UCSD-AML1 (cell line): ENCODE data around the gene MTMR11.

Source experiments
- DNase-seq: peaks from one replicate; lab custom pipeline; 2025; ENCODE audit not compliant: unreplicated experiment; lab: John Stamatoyannopoulos, UW

The MTMR11 gene

GRCh38 chr1:149937759-149938158 lies 1.1 kb upstream of the MTMR11 start:
- no peak for DNase-seq

- no peak for DNase-seq
Measured at GRCh38 chr1:149936992-149937705, 470 bp upstream of the MTMR11 start.

- DNase-seq = no peak
Measured at GRCh38 chr1:149934356-149934755, 2.3 kb downstream of the MTMR11 start.

- DNase-seq = no peak
Measured at GRCh38 chr1:149933208-149933607, 3.5 kb downstream of the MTMR11 start.

GRCh38 chr1:149932474-149932873 lies 4.2 kb downstream of the MTMR11 start:
- no peak for DNase-seq

GRCh38 chr1:149931212-149931790 lies 5.4 kb downstream of the MTMR11 start:
- DNase-seq = no peak

- no peak for DNase-seq
Measured at GRCh38 chr1:149929856-149930255, 6.8 kb downstream of the MTMR11 start.

GRCh38 chr1:149928401-149928724 lies 8.3 kb downstream of the MTMR11 start:
- no peak for DNase-seq

- DNase-seq = peak; percentile 94
Measured at GRCh38 chr1:149927563-149928400, 8.9 kb downstream of the MTMR11 start, which contains the start of gene SF3B4. Gene SF3B4 (minus strand): TSS chr1:149927803. CDS start chr1:149927759, 44 bp downstream.

- no peak for DNase-seq
Measured at GRCh38 chr1:149927056-149927562, 9.6 kb downstream of the MTMR11 start.

GRCh38 chr1:149926296-149926695 lies 10.4 kb downstream of the MTMR11 start:
- no peak for DNase-seq

GRCh38 chr1:149925751-149926150 lies 10.9 kb downstream of the MTMR11 start:
- no peak for DNase-seq

- DNase-seq = no peak
Measured at GRCh38 chr1:149925345-149925744, 11.3 kb downstream of the MTMR11 start.

- DNase-seq = no peak
Measured at GRCh38 chr1:149923626-149924025, 13.1 kb downstream of the MTMR11 start.

GRCh38 chr1:149917571-149918144 lies 19.0 kb downstream of the MTMR11 start, which contains the start of gene SV2A:
Gene SV2A (minus strand): TSS chr1:149917844. CDS start chr1:149913840, 4,004 bp downstream.
- peak; percentile 74 for DNase-seq

- DNase-seq = no peak
Measured at GRCh38 chr1:149916898-149917252, 19.8 kb downstream of the MTMR11 start.

GRCh38 chr1:149916193-149916897 lies 20.3 kb downstream of the MTMR11 start:
- peak; percentile 57 for DNase-seq

GRCh38 chr1:149915429-149916192 lies 21.1 kb downstream of the MTMR11 start:
- DNase-seq = no peak

GRCh38 chr1:149914545-149914944 lies 22.1 kb downstream of the MTMR11 start:
- no peak for DNase-seq

- DNase-seq = no peak
Measured at GRCh38 chr1:149906570-149907075, 30.1 kb downstream of the MTMR11 start.
